ENCODE measurements around the gene NOX4. TPM values are rescaled to one million over a fixed set of nuclear protein-coding genes. Genes with fewer than 3 reads are reported as not detected.

Gene NOX4
- total RNA-seq, 1 experiment from 2014 or later: 3.0 TPM

DNA sequence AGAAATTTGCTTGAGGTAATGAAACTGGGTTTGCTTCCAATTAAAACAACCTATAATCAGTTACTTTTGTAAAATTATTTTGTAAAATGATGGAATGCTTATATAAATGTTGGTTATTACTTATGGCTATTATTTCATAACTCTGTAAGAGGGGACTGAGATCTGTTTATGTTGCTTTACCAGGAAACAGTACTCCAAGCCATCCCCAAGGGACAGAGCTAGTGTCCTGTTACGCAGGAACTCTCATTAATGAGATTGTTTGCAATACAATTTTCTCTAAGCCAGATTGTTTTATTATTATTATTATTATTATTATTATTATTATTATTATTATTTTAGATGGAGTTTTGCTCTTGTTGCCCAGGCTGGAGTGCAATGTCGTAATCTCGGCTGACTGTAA lies 2.3 kb upstream of the NOX4 start:
- H3K27me3 Mint-ChIP-seq (ENCODE audit: low read depth): no peaks in the 10 kb centered on the region; the same call in 1 of the 2 replicates
- H3K27ac Mint-ChIP-seq: no peak overlapping the region
- Histone ChIP-seq H3K9me3 (ENCODE audit: control insufficient read depth, low read depth, low read length) (no peaks in the 10 kb centered on the region), H2BK15ac (ENCODE audit: low read depth, low read length) (no peak overlapping the region), H2BK20ac (ENCODE audit: low read depth, low read length, poor library complexity, severe bottlenecking) (no peak overlapping the region), H3K18ac (ENCODE audit: insufficient read length, low read depth, low read length) (no peak overlapping the region), H3K23ac (ENCODE audit: insufficient read length, low read depth, low read length) (no peak overlapping the region), H3K14ac (ENCODE audit: insufficient read depth, low read length) (no peak overlapping the region), H2BK5ac (ENCODE audit: insufficient read length, low read length) (no peak overlapping the region), H3K9ac (ENCODE audit: extremely low read depth, insufficient read length, low read length) (no peak overlapping the region), H2AFZ (ENCODE audit: low read length) (no peak overlapping the region), H2BK12ac (ENCODE audit: insufficient read length, low read depth, low read length) (no peak overlapping the region), H4K91ac (ENCODE audit: insufficient read length, low read depth, low read length) (no peak overlapping the region), H2AK5ac (ENCODE audit: insufficient read length, low read length) (no peak overlapping the region), H4K8ac (replicated peaks; ENCODE audit: insufficient read length, low read depth, low read length) (no peak overlapping the region), H3K4me2 (ENCODE audit: insufficient read depth, insufficient read length, low read length) (no peak overlapping the region), H3T11ph (ENCODE audit: low read length) (no peak overlapping the region), H3K4me1 (ENCODE audit: insufficient read depth, low read length) (no peaks in the 10 kb centered on the region), H3K79me2 (ENCODE audit: insufficient read depth, low read length) (no peaks in the 10 kb centered on the region), H4K20me1 (ENCODE audit: control insufficient read depth, insufficient read depth, insufficient read length) (no peaks in the 10 kb centered on the region), H2BK120ac (ENCODE audit: low read depth, low read length, poor library complexity, severe bottlenecking) (no peak overlapping the region), H4K5ac (ENCODE audit: insufficient read length, low read depth, low read length) (no peak overlapping the region), H3K27ac (ENCODE audit: insufficient read length, low read depth, low read length) (no peak overlapping the region), H3K79me1 (ENCODE audit: insufficient read depth, low read depth, low read length, poor library complexity, severe bottlenecking) (no peaks in the 10 kb centered on the region), H3K56ac (ENCODE audit: insufficient read length, low read depth, low read length) (no peak overlapping the region), H3K27me3 (ENCODE audit: insufficient read depth, low read length) (no peaks in the 10 kb centered on the region), H3K23me2 (ENCODE audit: insufficient read length, low read depth, low read length, poor library complexity, severe bottlenecking) (peaks cover 10% of the 10 kb centered on the region), H3K4ac (ENCODE audit: low read depth, low read length) (no peak overlapping the region)
- peaks cover 26% of the 10 kb centered on the region in 2 experiments for H3K4me1 Mint-ChIP-seq
- H3K9me3 Mint-ChIP-seq: no peaks in the 10 kb centered on the region
- DNase-seq: no peak
- no peaks in the 10 kb centered on the region for H3K36me3 Mint-ChIP-seq (ENCODE audit: insufficient read depth in 1 of 3, low read depth in 3 of 3)
- TF ChIP-seq CTCF (conservative IDR thresholded peaks at IDR 0.05): no peak
- no peak overlapping the region for H3K4me3 Mint-ChIP-seq
- WGBS (ENCODE audit: extremely low coverage, insufficient read length, low lambda C conversion rate): no CpG with 5 or more reads among the region's 3 CpGs
